SU-DHL-6 (cell line): ENCODE data around the gene ITGB2.

Experiments
- H2AFZ ChIP-seq: fragments of 200-600 bp; sonication (generic); 2 replicates; pipeline ENCODE4 v1.6.1; 2014; ENCODE audit warnings: low read depth, mild to moderate bottlenecking, moderate library complexity, mixed read lengths, antibody characterized with exemption, low read length; ENCODE audit not compliant: severe bottlenecking
- H3F3A ChIP-seq: fragments of 200-600 bp; shearing (Covaris generic); 2 replicates; pipeline ENCODE4 v1.6.0; 2016; ENCODE audit warnings: antibody characterized with exemption, mild to moderate bottlenecking; ENCODE audit not compliant: insufficient read depth
- H3K27ac ChIP-seq: fragments of 200-600 bp; sonication (generic); 2 replicates; pipeline ENCODE4 v1.5.1; 2016; ENCODE audit warnings: low read depth, mild to moderate bottlenecking, low read length, moderate library complexity, mixed read lengths
- H3K27me3 ChIP-seq: fragments of 200-600 bp; sonication (generic), shearing (Covaris generic); 2 replicates; pipeline ENCODE4 v1.6.0; 2014; ENCODE audit warnings: mild to moderate bottlenecking, low read length
- H3K36me3 ChIP-seq: fragments of 200-600 bp; sonication (generic); 2 replicates; pipeline ENCODE4 v1.6.1; 2014; ENCODE audit warnings: mild to moderate bottlenecking, low read length, mixed read lengths
- H3K4me2 ChIP-seq: fragments of 300-600, 200-600 bp; shearing (Covaris generic), sonication (generic); 2 replicates; pipeline ENCODE4 v1.6.0; 2014; ENCODE audit warnings: low read length, low read depth, mild to moderate bottlenecking; ENCODE audit not compliant: poor library complexity, severe bottlenecking
- H3K4me3 ChIP-seq: fragments of 200-600 bp; sonication (generic); 2 replicates; pipeline ENCODE4 v1.5.1; 2014; ENCODE audit warnings: antibody characterized with exemption, low read length, mild to moderate bottlenecking, mixed read lengths; ENCODE audit not compliant: insufficient read depth, poor library complexity, severe bottlenecking
- H3K79me2 ChIP-seq: fragments of 200-600 bp; sonication (generic); 2 replicates; pipeline ENCODE4 v1.6.1; 2014; ENCODE audit warnings: mild to moderate bottlenecking, low read length, moderate library complexity; ENCODE audit not compliant: insufficient read depth
- H3K9ac ChIP-seq: fragments of 200-600 bp; sonication (generic); 2 replicates; pipeline ENCODE4 v1.7.0; 2014; ENCODE audit warnings: mild to moderate bottlenecking, low read length
- H3K9me2 ChIP-seq: fragments of 200-600 bp; sonication (generic); replicated peaks from 2 replicates; pipeline ENCODE4 v1.6.1; 2014; ENCODE audit warnings: low read length; ENCODE audit not compliant: insufficient read depth
- H3K9me3 ChIP-seq: fragments of 200-600 bp; sonication (generic); 2 replicates; pipeline ENCODE4 v1.6.1; 2014; ENCODE audit warnings: low read length, mixed read lengths; ENCODE audit not compliant: insufficient read depth
- H4K20me1 ChIP-seq: fragments of 200-600 bp; sonication (generic); 2 replicates; pipeline ENCODE4 v1.6.1; 2014; ENCODE audit warnings: low read depth, mild to moderate bottlenecking, antibody characterized with exemption, low read length, moderate library complexity, mixed read lengths
- CTCF ChIP-seq: fragments of 200-600 bp; sonication (generic); IDR thresholded peaks from one replicate; pipeline ENCODE4 v1.5.1; 2017; ENCODE audit warnings: antibody characterized with exemption, mild to moderate bottlenecking, low read length, moderate library complexity; ENCODE audit not compliant: insufficient read depth, poor library complexity, severe bottlenecking
- EZH2phosphoT487 ChIP-seq: fragments of 200-600 bp; sonication (generic), shearing (Covaris generic); conservative IDR thresholded peaks from 2 replicates; pipeline ENCODE4 v1.6.1; 2018; ENCODE audit warnings: mild to moderate bottlenecking, antibody characterized with exemption, low read length, moderate library complexity, mixed read lengths

The ITGB2 gene

DNA sequence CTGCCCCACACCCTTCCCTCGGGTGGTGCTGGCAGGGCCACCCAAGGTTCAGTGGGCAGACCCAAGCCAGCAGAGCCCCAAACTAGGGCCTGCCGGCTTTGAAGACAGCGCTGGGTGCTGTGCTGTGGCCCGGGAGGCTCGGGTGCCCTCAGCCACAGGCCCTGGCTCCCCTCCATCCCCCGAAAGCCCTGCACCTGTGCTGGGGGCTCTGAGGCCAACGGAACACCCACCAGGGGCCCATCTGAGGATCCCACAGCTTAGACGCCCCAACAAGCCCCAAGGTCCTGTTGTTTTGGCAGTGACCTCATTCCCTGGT is 8.6 kb downstream of the ITGB2 start:
- Histone ChIP-seq H3F3A (no peaks in the 10 kb centered on the region), H3K9ac (no peak overlapping the region), H4K20me1 (no peaks in the 10 kb centered on the region), H2AFZ (no peak overlapping the region), H3K27ac (no peak overlapping the region), H3K9me3 (no peaks in the 10 kb centered on the region), H3K4me3 (no peak overlapping the region), H3K79me2 (no peaks in the 10 kb centered on the region), H3K9me2 (no peaks in the 10 kb centered on the region), H3K27me3 (no peaks in the 10 kb centered on the region), H3K36me3 (no peaks in the 10 kb centered on the region), H3K4me2 (no peak overlapping the region)
- TF ChIP-seq CTCF, result no peak
- TF ChIP-seq EZH2phosphoT487, result no peak

- H3K9me2 ChIP-seq, result no peaks in the 10 kb centered on the region
- no peaks in the 10 kb centered on the region for H3K27me3 ChIP-seq
- peak; percentile 15 for TF ChIP-seq CTCF
- no peak for TF ChIP-seq EZH2phosphoT487
- H3K27ac ChIP-seq, result no peak overlapping the region
- H2AFZ ChIP-seq, result no peak overlapping the region
- H3K36me3 ChIP-seq, result no peaks in the 10 kb centered on the region
- H3K9ac ChIP-seq, result no peak overlapping the region
- no peaks in the 10 kb centered on the region for H4K20me1 ChIP-seq
- no peaks in the 10 kb centered on the region for H3K79me2 ChIP-seq
- H3K9me3 ChIP-seq, result no peaks in the 10 kb centered on the region
- no peak overlapping the region for H3K4me3 ChIP-seq
- no peaks in the 10 kb centered on the region for H3F3A ChIP-seq
- H3K4me2 ChIP-seq, result no peak overlapping the region
These were observed 9.1 kb downstream of the ITGB2 start for GRCh38 chr21:44911384-44912157.

DNA sequence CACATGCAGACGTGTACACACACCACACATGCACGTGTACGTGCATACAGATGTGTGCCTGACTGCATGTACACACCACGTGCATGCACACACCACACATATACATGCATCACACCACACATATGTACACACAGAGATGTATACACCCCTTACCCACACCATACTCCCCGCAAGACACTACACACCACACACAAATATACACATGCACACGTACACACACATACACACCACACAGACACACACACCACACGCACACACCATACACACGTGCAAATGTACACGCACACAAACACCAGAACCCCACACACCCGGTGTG is 9.7 kb downstream of the ITGB2 start:
- Histone ChIP-seq H3K79me2 (no peaks in the 10 kb centered on the region), H3K27me3 (no peaks in the 10 kb centered on the region), H3K4me2 (no peak overlapping the region), H3K36me3 (no peaks in the 10 kb centered on the region), H3K27ac (no peak overlapping the region), H4K20me1 (no peaks in the 10 kb centered on the region), H2AFZ (no peak overlapping the region), H3K9me2 (no peaks in the 10 kb centered on the region), H3F3A (no peaks in the 10 kb centered on the region), H3K9ac (no peak overlapping the region), H3K4me3 (no peak overlapping the region), H3K9me3 (no peaks in the 10 kb centered on the region)
- no peak for TF ChIP-seq EZH2phosphoT487
- TF ChIP-seq CTCF, result no peak
